CD8-positive, alpha-beta memory T cell (primary cell): Measurements from ENCODE around the gene TENM4. TPM values are rescaled to one million over a fixed set of nuclear protein-coding genes. Genes with fewer than 3 reads are reported as not detected.

Experiments
- CTCF ChIA-PET: fragments of 350-600 bp; sonication (Branson Sonifier 250); formaldehyde crosslinking; loops from one replicate; lab custom pipeline; 2021; ENCODE audit warnings: antibody characterized with exemption; lab: Charles Lee
- POLR2A ChIA-PET: fragments of 350-600 bp; sonication (Branson Sonifier 250); formaldehyde crosslinking; loops from one replicate; lab custom pipeline; 2021; ENCODE audit warnings: antibody characterized with exemption; lab: Charles Lee
- DNase-seq, 5 donors: peaks; one replicate each; pipeline versions ENCODE4 v3.0.0 to v3.0.0-alpha.2; 2020 to 2022; ENCODE audit warnings: mixed read lengths in 1 of 5
- H3K27ac ChIP-seq: one replicate; pipeline ENCODE4 v1.7.0; 2013; ENCODE audit warnings: low read depth, mild to moderate bottlenecking, low read length, moderate library complexity
- H3K27me3 ChIP-seq: 2 replicates; pipeline ENCODE4 v1.7.0; 2013; ENCODE audit warnings: low read length, mild to moderate bottlenecking; ENCODE audit not compliant: insufficient read depth, poor library complexity, severe bottlenecking
- H3K36me3 ChIP-seq: 2 replicates; pipeline ENCODE4 v1.7.0; 2013; ENCODE audit warnings: mild to moderate bottlenecking, low read length, moderate library complexity; ENCODE audit not compliant: insufficient read depth
- H3K4me1 ChIP-seq: 2 replicates; pipeline ENCODE4 v1.7.0; 2013; ENCODE audit warnings: mild to moderate bottlenecking, low read length, moderate library complexity; ENCODE audit not compliant: insufficient read depth
- H3K4me3 ChIP-seq: 2 replicates; pipeline ENCODE4 v1.7.0; 2013; ENCODE audit warnings: mild to moderate bottlenecking, low read length
- H3K9me3 ChIP-seq: 2 replicates; pipeline ENCODE4 v1.7.0; 2013; ENCODE audit warnings: mild to moderate bottlenecking, low read length
- H3K27ac Mint-ChIP-seq, 8 donors: one replicate each; pipeline ENCODE4 v1.8.0; 2020 to 2021; ENCODE audit warnings: mixed read lengths in 8 of 8, mild to moderate bottlenecking in 6 of 8, inconsistent platforms in 3 of 8, moderate library complexity in 3 of 8
- H3K27me3 Mint-ChIP-seq, 2 donors: one replicate each; pipeline ENCODE4 v1.8.0; 2020 to 2021; ENCODE audit warnings: mixed read lengths in 2 of 2, mild to moderate bottlenecking in 1 of 2, moderate library complexity in 1 of 2
- H3K36me3 Mint-ChIP-seq, 3 donors: one replicate each; pipeline ENCODE4 v1.8.0; 2020 to 2021; ENCODE audit warnings: mixed read lengths in 3 of 3, inconsistent platforms in 1 of 3, mild to moderate bottlenecking in 1 of 3
- H3K4me1 Mint-ChIP-seq, 3 donors: one replicate each; pipeline ENCODE4 v1.8.0; 2020 to 2021; ENCODE audit warnings: mixed read lengths in 3 of 3, inconsistent platforms in 1 of 3, mild to moderate bottlenecking in 1 of 3
- H3K4me3 Mint-ChIP-seq, 7 donors: one replicate each; pipeline ENCODE4 v1.8.0; 2020 to 2021; ENCODE audit warnings: mixed read lengths in 7 of 7, mild to moderate bottlenecking in 6 of 7, moderate library complexity in 4 of 7, inconsistent platforms in 2 of 7
- H3K9me3 Mint-ChIP-seq, 5 donors: one replicate each; pipeline ENCODE4 v1.8.0; 2020 to 2022; ENCODE audit warnings: mixed read lengths in 5 of 5, mild to moderate bottlenecking in 3 of 5, moderate library complexity in 2 of 5, inconsistent platforms in 1 of 5
- polyA plus RNA-seq: library from polyadenylated mRNA; unstranded; fragments of 300-500 nt; fragmentation: Illumina TruSeq; gene quantifications from one replicate; pipeline ENCODE4 v1.2.3, GENCODE V29; 2021
- total RNA-seq, 2 experiments: library from RNA; stranded (reverse); gene quantifications; one replicate each; pipeline ENCODE4 v1.2.3, GENCODE V29; 2021

TENM4 gene
- total and polyA plus RNA-seq, 3 experiments from 2014 or later: not detected

- no peak for DNase-seq
- H3K4me3 ChIP-seq: no peak overlapping the region
- POLR2A ChIA-PET: no interaction called here
- Mint-ChIP-seq H3K4me3 (no peak overlapping the region), H3K36me3 (no peaks in the 10 kb centered on the region), H3K9me3 (no peaks in the 10 kb centered on the region), H3K4me1 (no peaks in the 10 kb centered on the region), H3K27me3 (no peaks in the 10 kb centered on the region), H3K27ac (no peak overlapping the region)
- CTCF ChIA-PET: no interaction called here
- H3K9me3 ChIP-seq: no peaks in the 10 kb centered on the region
- no peak overlapping the region for H3K27ac ChIP-seq
- no peaks in the 10 kb centered on the region for H3K4me1 ChIP-seq
- no peaks in the 10 kb centered on the region for H3K27me3 ChIP-seq
- no peaks in the 10 kb centered on the region for H3K36me3 ChIP-seq
Measured at GRCh38 chr11:78672850-78673620, 767.8 kb downstream of the TENM4 start.

- Histone ChIP-seq H3K4me1 (no peaks in the 10 kb centered on the region), H3K4me3 (no peak overlapping the region), H3K27ac (no peak overlapping the region), H3K27me3 (no peaks in the 10 kb centered on the region), H3K9me3 (no peaks in the 10 kb centered on the region), H3K36me3 (no peaks in the 10 kb centered on the region)
- ChIA-PET CTCF (interaction anchor here (1.0 kb wide), 1 partner anchor 23 kb away, joined by 5 read pairs; no protein-coding TSS in a partner anchor), POLR2A (no interaction called here)
- DNase-seq: no peak
- no peaks in the 10 kb centered on the region for H3K4me1 Mint-ChIP-seq
- no peak overlapping the region for H3K4me3 Mint-ChIP-seq
- H3K36me3 Mint-ChIP-seq: no peaks in the 10 kb centered on the region
- H3K9me3 Mint-ChIP-seq: no peaks in the 10 kb centered on the region
- no peaks in the 10 kb centered on the region for H3K27me3 Mint-ChIP-seq
- no peak overlapping the region for H3K27ac Mint-ChIP-seq
Measured at GRCh38 chr11:78669249-78669648, 771.6 kb downstream of the TENM4 start.

GRCh38 chr11:78667461-78667860 lies 773.4 kb downstream of the TENM4 start:
- no peaks in the 10 kb centered on the region for H3K4me1 Mint-ChIP-seq
- ChIA-PET POLR2A (no interaction called here), CTCF (interaction anchor here (2.2 kb wide), 1 partner anchor 21 kb away, joined by 6 read pairs; no protein-coding TSS in a partner anchor)
- no peaks in the 10 kb centered on the region for H3K36me3 Mint-ChIP-seq
- Histone ChIP-seq H3K27ac (no peak overlapping the region), H3K27me3 (no peaks in the 10 kb centered on the region), H3K36me3 (no peaks in the 10 kb centered on the region), H3K4me1 (no peaks in the 10 kb centered on the region), H3K9me3 (no peaks in the 10 kb centered on the region), H3K4me3 (no peak overlapping the region)
- no peaks in the 10 kb centered on the region for H3K9me3 Mint-ChIP-seq
- no peak overlapping the region for H3K27ac Mint-ChIP-seq
- DNase-seq: no peak
- H3K4me3 Mint-ChIP-seq: no peak overlapping the region
- peaks cover 3 to 4% of the 10 kb centered on the region in 2 donors for H3K27me3 Mint-ChIP-seq

GRCh38 chr11:78666675-78667160 lies 774.1 kb downstream of the TENM4 start:
- no peaks in the 10 kb centered on the region for H3K9me3 ChIP-seq
- no peaks in the 10 kb centered on the region for H3K4me1 ChIP-seq
- ChIA-PET POLR2A (no interaction called here), CTCF (interaction anchor here (2.2 kb wide), 1 partner anchor 21 kb away, joined by 6 read pairs; no protein-coding TSS in a partner anchor)
- Mint-ChIP-seq H3K4me3 (no peak overlapping the region), H3K36me3 (no peaks in the 10 kb centered on the region), H3K27ac (no peak overlapping the region), H3K27me3 (peaks cover 3 to 4% of the 10 kb centered on the region in 2 donors), H3K4me1 (no peaks in the 10 kb centered on the region), H3K9me3 (no peaks in the 10 kb centered on the region)
- DNase-seq: no peak
- no peak overlapping the region for H3K27ac ChIP-seq
- no peak overlapping the region for H3K4me3 ChIP-seq
- H3K27me3 ChIP-seq: no peaks in the 10 kb centered on the region
- no peaks in the 10 kb centered on the region for H3K36me3 ChIP-seq

- H3K4me1 ChIP-seq: no peaks in the 10 kb centered on the region
- no peak overlapping the region for H3K27ac ChIP-seq
- ChIA-PET POLR2A (no interaction called here), CTCF (interaction anchor here (0.9 kb wide), 1 partner anchor 19 kb away, joined by 3 read pairs; no protein-coding TSS in a partner anchor)
- Mint-ChIP-seq H3K36me3 (no peaks in the 10 kb centered on the region), H3K9me3 (no peaks in the 10 kb centered on the region), H3K4me3 (no peak overlapping the region), H3K27ac (no peak overlapping the region), H3K27me3 (peaks cover 4 to 5% of the 10 kb centered on the region in 2 donors), H3K4me1 (no peaks in the 10 kb centered on the region)
- no peak for DNase-seq
- H3K9me3 ChIP-seq: no peaks in the 10 kb centered on the region
- no peaks in the 10 kb centered on the region for H3K36me3 ChIP-seq
- no peak overlapping the region for H3K4me3 ChIP-seq
- H3K27me3 ChIP-seq: no peaks in the 10 kb centered on the region
Measured at GRCh38 chr11:78664636-78665035, 776.2 kb downstream of the TENM4 start.

GRCh38 chr11:78662811-78663210 lies 778.0 kb downstream of the TENM4 start:
- H3K4me3 ChIP-seq: no peak overlapping the region
- H3K36me3 ChIP-seq: no peaks in the 10 kb centered on the region
- no peak for DNase-seq
- CTCF ChIA-PET: no interaction called here
- H3K4me1 ChIP-seq: no peaks in the 10 kb centered on the region
- POLR2A ChIA-PET: no interaction called here
- no peaks in the 10 kb centered on the region for H3K4me1 Mint-ChIP-seq
- H3K27me3 ChIP-seq: no peaks in the 10 kb centered on the region
- no peaks in the 10 kb centered on the region for H3K9me3 Mint-ChIP-seq
- no peak overlapping the region for H3K4me3 Mint-ChIP-seq
- no peaks in the 10 kb centered on the region for H3K36me3 Mint-ChIP-seq
- H3K27me3 Mint-ChIP-seq: peaks cover 4 to 5% of the 10 kb centered on the region in 2 donors
- H3K9me3 ChIP-seq: no peaks in the 10 kb centered on the region
- no peak overlapping the region for H3K27ac ChIP-seq
- no peak overlapping the region for H3K27ac Mint-ChIP-seq

- Mint-ChIP-seq H3K4me3 (no peak overlapping the region), H3K36me3 (no peaks in the 10 kb centered on the region), H3K9me3 (no peaks in the 10 kb centered on the region), H3K4me1 (no peaks in the 10 kb centered on the region), H3K27me3 (peaks cover 4 to 5% of the 10 kb centered on the region in 2 donors), H3K27ac (no peak overlapping the region)
- POLR2A ChIA-PET: no interaction called here
- no peaks in the 10 kb centered on the region for H3K27me3 ChIP-seq
- CTCF ChIA-PET: no interaction called here
- no peaks in the 10 kb centered on the region for H3K36me3 ChIP-seq
- no peak for DNase-seq
- H3K9me3 ChIP-seq: no peaks in the 10 kb centered on the region
- H3K27ac ChIP-seq: no peak overlapping the region
- no peak overlapping the region for H3K4me3 ChIP-seq
- H3K4me1 ChIP-seq: no peaks in the 10 kb centered on the region
Measured at GRCh38 chr11:78660471-78660870, 780.4 kb downstream of the TENM4 start.

- DNase-seq: no peak
- Mint-ChIP-seq H3K4me1 (no peaks in the 10 kb centered on the region), H3K27me3 (peaks cover 4 to 5% of the 10 kb centered on the region in 2 donors), H3K27ac (no peak overlapping the region), H3K9me3 (no peaks in the 10 kb centered on the region), H3K36me3 (no peaks in the 10 kb centered on the region), H3K4me3 (no peak overlapping the region)
- Histone ChIP-seq H3K27me3 (no peaks in the 10 kb centered on the region), H3K4me1 (no peaks in the 10 kb centered on the region), H3K36me3 (no peaks in the 10 kb centered on the region), H3K27ac (no peak overlapping the region), H3K4me3 (no peak overlapping the region), H3K9me3 (no peaks in the 10 kb centered on the region)
- ChIA-PET POLR2A (no interaction called here), CTCF (no interaction called here)
Measured at GRCh38 chr11:78659326-78660270, 781.2 kb downstream of the TENM4 start.
